K562 (cell line): Measurements from ENCODE around the gene CLIC5. TPM values are rescaled to one million over a fixed set of nuclear protein-coding genes. Genes with fewer than 3 reads are reported as not detected.

Experiments used
- ATAC-seq: fragments of 200-7000 bp; cut with Tn5 transposase; 3 replicates; pipeline ENCODE4 v1.9.1; 2020; ENCODE audit warnings: moderate library complexity
- BruUV-seq: library from RNA; stranded (reverse); fragments of 400-500 nt; replicated peaks from 2 replicates; lab custom pipeline; 2021; lab: Mats Ljungman, UMichigan
- CTCF ChIA-PET: fragments of 300-600 bp; formaldehyde crosslinking; extraction: SDS; loops from one replicate; lab custom pipeline; 2021; ENCODE audit warnings: low intra/inter-chr PET ratio; lab: Yijun Ruan, JAX
- POLR2A ChIA-PET: fragments of 300-600, 350-650 bp; sonication (Branson Sonifier 250); formaldehyde crosslinking; extraction: SDS; loops from one replicate; lab custom pipeline; 2021; ENCODE audit warnings: antibody characterized with exemption, inconsistent platforms; lab: Yijun Ruan, JAX
- DNase-seq, 4 experiments: peaks; one replicate each; pipeline versions ENCODE4 v3.0.0 to v3.0.0-alpha.2; 2011 to 2018; ENCODE audit warnings: low spot score in 3 of 4, mixed read lengths in 3 of 4; ENCODE audit errors: extremely low read depth in 1 of 4
- FAIRE-seq: peaks from 2 replicates; lab custom pipeline; 2011; peaks lifted over from hg19 to GRCh38; lab: Jason Lieb, UNC
- H2AFZ ChIP-seq: 2 replicates; pipeline ENCODE4 v1.6.0; 2011; ENCODE audit warnings: low read depth, low read length, control low read depth, inconsistent platforms
- H3K27ac ChIP-seq: fragments of 200-600 bp; 3 replicates; pipeline ENCODE4 v1.8.0; 2011; ENCODE audit warnings: low read depth, mild to moderate bottlenecking, control low read depth, inconsistent platforms, low read length, moderate library complexity, mixed read lengths; ENCODE audit errors: extremely low read depth
- H3K27me3 ChIP-seq, 2 experiments: fragments of 300-600 bp in 1 of 2; 2 replicates in 1 of 2; 3 replicates in 1 of 2; pipeline versions ENCODE4 v1.6.0 to v1.8.0; 2011; ENCODE audit warnings: inconsistent platforms in 2 of 2, low read length in 2 of 2, mild to moderate bottlenecking in 1 of 2, mixed read lengths in 1 of 2, moderate library complexity in 1 of 2; ENCODE audit not compliant: control insufficient read depth in 2 of 2, insufficient read depth in 2 of 2
- H3K36me3 ChIP-seq: fragments of 300-600 bp; 3 replicates; pipeline ENCODE4 v1.8.0; 2011; ENCODE audit warnings: mild to moderate bottlenecking, low read length, inconsistent platforms; ENCODE audit not compliant: control insufficient read depth, insufficient read depth
- H3K4me1 ChIP-seq, 2 experiments: fragments of 200-600 bp in 1 of 2; replicated peaks in 1 of 2; 2 replicates in 1 of 2; 3 replicates in 1 of 2; pipeline versions ENCODE4 v1.5.1 to v1.8.0; 2011; ENCODE audit warnings: inconsistent platforms in 2 of 2, low read length in 2 of 2, mild to moderate bottlenecking in 1 of 2, mixed read lengths in 1 of 2, moderate library complexity in 1 of 2; ENCODE audit not compliant: control insufficient read depth in 2 of 2, insufficient read depth in 2 of 2
- H3K4me2 ChIP-seq: 2 replicates; pipeline ENCODE4 v1.6.1; 2011; ENCODE audit warnings: low read length, control low read depth, inconsistent platforms, mixed read lengths; ENCODE audit not compliant: insufficient read depth
- H3K4me3 ChIP-seq: fragments of 200-600 bp; sonication (generic), shearing (Covaris generic); 2 replicates; pipeline ENCODE4 v1.5.1; 2016; ENCODE audit warnings: control low read depth, inconsistent platforms
- H3K79me2 ChIP-seq: fragments of 200-600 bp; 3 replicates; pipeline ENCODE4 v1.8.0; 2011; ENCODE audit warnings: low read length, inconsistent platforms; ENCODE audit not compliant: control insufficient read depth, insufficient read depth
- H3K9ac ChIP-seq, 2 experiments: 2 replicates each; pipeline versions ENCODE4 v1.6.0 to v1.6.1; 2011; ENCODE audit warnings: low read depth in 2 of 2, low read length in 2 of 2, control low read depth in 1 of 2, inconsistent platforms in 1 of 2, mild to moderate bottlenecking in 1 of 2, mixed read lengths in 1 of 2; ENCODE audit not compliant: insufficient read depth in 1 of 2
- H3K9me1 ChIP-seq: one replicate; pipeline ENCODE4 v1.6.0; 2011; ENCODE audit warnings: inconsistent platforms, mild to moderate bottlenecking, low read length, moderate library complexity; ENCODE audit not compliant: control insufficient read depth, insufficient read depth
- H3K9me3 ChIP-seq: replicated peaks from 2 replicates; pipeline ENCODE4 v1.5.1; 2011; ENCODE audit warnings: low read depth, low read length, inconsistent platforms; ENCODE audit not compliant: control insufficient read depth, insufficient read depth
- H4K20me1 ChIP-seq: replicated peaks from 2 replicates; pipeline ENCODE4 v1.6.1; 2011; ENCODE audit warnings: low read length, inconsistent platforms, mixed read lengths; ENCODE audit not compliant: control insufficient read depth, insufficient read depth
- CBX3 ChIP-seq, 2 experiments: IDR thresholded peaks; 1 replicate in 1 of 2; 2 replicates in 1 of 2; pipeline ENCODE4 v1.6.1; 2012; ENCODE audit warnings: inconsistent platforms in 2 of 2, low read length in 2 of 2, borderline replicate concordance in 1 of 2, control low read depth in 1 of 2
- CBX5 ChIP-seq: IDR thresholded peaks from 2 replicates; pipeline ENCODE4 v1.6.1; 2014; ENCODE audit warnings: low read depth, borderline replicate concordance
- CUX1 ChIP-seq: fragments of 200-800 bp; sonication (Bioruptor generic); IDR thresholded peaks from 2 replicates; pipeline ENCODE4 v1.6.1; 2016; ENCODE audit warnings: missing genetic modification characterization, missing compliant biosample characterization
- DLX4 ChIP-seq: fragments of 250-450 bp; sonication (Bioruptor Pico); IDR thresholded peaks from 2 replicates; pipeline ENCODE4 v1.6.1; 2021; ENCODE audit warnings: mild to moderate bottlenecking
- ELK1 ChIP-seq: sonication (generic); formaldehyde crosslinking; IDR thresholded peaks from 2 replicates; pipeline ENCODE4 v1.8.1; 2022; ENCODE audit warnings: missing genetic modification reagents
- FUS ChIP-seq: fragments of 200-400 bp; formaldehyde crosslinking; optimal IDR thresholded peaks from 2 replicates; pipeline ENCODE3; 2017; ENCODE audit warnings: low read depth, low read length
- GTF2B ChIP-seq: IDR thresholded peaks from 2 replicates; pipeline ENCODE4 v1.6.1; 2011; ENCODE audit not compliant: insufficient read length; ENCODE audit errors: extremely low read depth
- KLF16 ChIP-seq: IDR thresholded peaks from 2 replicates; pipeline ENCODE4 v1.6.1; 2016; ENCODE audit warnings: antibody characterized with exemption
- NEUROD1 ChIP-seq: fragments of 150-350 bp; IDR thresholded peaks from 2 replicates; pipeline ENCODE4 v1.6.1; 2014; ENCODE audit warnings: borderline replicate concordance, low read length, low read depth; ENCODE audit not compliant: partially characterized antibody
- NFE2 ChIP-seq: IDR thresholded peaks from 2 replicates; pipeline ENCODE4 v1.6.1; 2014; ENCODE audit warnings: antibody characterized with exemption, low read depth
- SRSF9 ChIP-seq: fragments of 200-400 bp; formaldehyde crosslinking; IDR thresholded peaks from 2 replicates; pipeline ENCODE4 v1.6.1; 2017; ENCODE audit warnings: low read depth, low read length, borderline replicate concordance
- TEAD1 ChIP-seq, 2 experiments: fragments of 450-650 bp in 1 of 2; sonication (generic) in 1 of 2; formaldehyde crosslinking; IDR thresholded peaks; 2 replicates each; pipeline versions ENCODE4 v1.4.0 to v1.8.0; 2020 to 2022; ENCODE audit warnings: mild to moderate bottlenecking in 2 of 2, missing genetic modification reagents in 1 of 2
- XRCC3 ChIP-seq: fragments of 450-650 bp; IDR thresholded peaks from 2 replicates; pipeline ENCODE4 v1.6.1; 2017; ENCODE audit warnings: mild to moderate bottlenecking, moderate library complexity
- ZNF384 ChIP-seq: IDR thresholded peaks from 2 replicates; pipeline ENCODE4 v1.6.1; 2012; ENCODE audit warnings: low read depth, low read length, improper control_type of control experiment
- WGBS: fragments of 100-300 bp; shearing (Covaris generic); methylation state at CpG from one replicate; pipeline ENCODE4 v1.1.6; 2016; ENCODE audit warnings: low coverage, mixed read lengths; ENCODE audit not compliant: insufficient coverage; ENCODE audit errors: missing lambda C conversion rate; 5-methylcytosine and 5-hydroxymethylcytosine counted together
- in situ Hi-C: fragments of 300-500 bp; cut with MboI; formaldehyde crosslinking; loops from 4 replicates; pipeline ENCODE4 v1.15.0; 2018; ENCODE audit warnings: inconsistent platforms, mixed read lengths
- intact Hi-C: fragments of 100-400 bp; cut with micrococcal nuclease; formaldehyde crosslinking; loops from 2 replicates; pipeline ENCODE4 v1.14.2; 2022
- polyA plus RNA-seq, 8 experiments: library from polyadenylated mRNA; depleted of rRNA in 4 of 8; stranded (reverse) in 5 of 8; unstranded in 3 of 8; fragments of >200 nt; fragmentation: Nextera tagmentation in 2 of 8; fragmentation: Illumina TruSeq in 1 of 8; extraction: Ambion mirVana in 2 of 8; extraction: Trizol in 1 of 8; gene quantifications; 2 replicates each; pipeline versions ENCODE4 v1.2.1 to v1.2.3, GENCODE V29; 2011 to 2014; ENCODE audit warnings: inconsistent platforms in 1 of 8, missing spikeins in 1 of 8
- total RNA-seq, 7 experiments: library from RNA; depleted of rRNA in 6 of 7; stranded (reverse); fragments of >200 nt in 6 of 7; fragmentation: Illumina TruSeq in 2 of 7; extraction: Trizol in 2 of 7; gene quantifications; 2 replicates each; pipeline versions ENCODE4 v1.2.1 to v1.2.3, GENCODE V29; 2011 to 2021; ENCODE audit warnings: low replicate concordance in 1 of 7

Gene CLIC5
- total and polyA plus RNA-seq, 9 of the 15 experiments (the other 6 are each of a cell fraction or from before 2014, with no cell fraction given) = 0.31 TPM; not detected in 8

GRCh38 chr6:45997875-45998506 lies 17.7 kb downstream of the CLIC5 start:
- POLR2A ChIA-PET = interaction anchor here (1.0 kb wide), 1 partner anchor 34 kb away, joined by 3 read pairs; no protein-coding TSS in a partner anchor
- BruUV-seq = no TSS peak
- TF ChIP-seq TEAD1 (CRISPR knock-in tag; IDR thresholded peaks at IDR 0.05) (no peak), ZNF384 (no peak), DLX4 (CRISPR knock-in tag) (no peak), ELK1 (CRISPR knock-in tag) (no peak), FUS (no peak), GTF2B (no peak), SRSF9 (no peak), NEUROD1 (no peak), CBX3 (IDR thresholded peaks at IDR 0.05; ENCODE audit: borderline replicate concordance in 1 of 2, low read length in 2 of 2) (no peak), CUX1 (CRISPR knock-in tag) (no peak), XRCC3 (no peak), KLF16 (no peak), CBX5 (no peak), NFE2 (no peak)

More at GRCh38 chr6:45997875-45998506, 17.7 kb downstream of the CLIC5 start:
- no peaks in the 10 kb centered on the region for H3K79me2 ChIP-seq
- 0 out of 2 replicates have a peak, but pooled peaks cover 2% of the 10 kb centered on the region for H4K20me1 ChIP-seq
- no peak for FAIRE-seq
- H3K4me1 ChIP-seq = no peaks in the 10 kb centered on the region
- H3K9ac ChIP-seq = no peak overlapping the region
- no peak for DNase-seq
- H3K9me3 ChIP-seq = no peaks in the 10 kb centered on the region
- no peak overlapping the region for H3K4me3 ChIP-seq
- intact Hi-C loops = no loop called here
- H3K9me1 ChIP-seq = no peaks in the 10 kb centered on the region
- no peak overlapping the region for H2AFZ ChIP-seq
- no peaks in the 10 kb centered on the region for H3K27me3 ChIP-seq
- 0% methylated on average over 5 of the region's 5 CpGs for WGBS
- CTCF ChIA-PET = no interaction called here
- no peak for ATAC-seq
- in situ Hi-C loops = no loop called here
- no peak overlapping the region for H3K27ac ChIP-seq
- no peak overlapping the region for H3K4me2 ChIP-seq
- H3K36me3 ChIP-seq = no peaks in the 10 kb centered on the region
